Psoas muscle (tissue), 8 donors: ENCODE measurements around the gene PRKX. TPM values are rescaled to one million over a fixed set of nuclear protein-coding genes. Genes with fewer than 3 reads are reported as not detected.
"Not testable (repeated sequence)": the region's sequence is repeated elsewhere in the genome, so short reads cannot be mapped to it uniquely, and the experiment has no call there.

Experiments used
- ATAC-seq, 4 donors: fragments of 200-7000 bp; cut with Tn5 transposase; one replicate each; pipeline ENCODE4 v1.9.1; 2020; ENCODE audit warnings: moderate library complexity in 3 of 4, mild to moderate bottlenecking in 2 of 4
- DNase-seq, 2 donors: peaks; one replicate each; pipeline ENCODE4 v3.0.0-alpha.2; 2020
- H3K27ac ChIP-seq: fragments of 200-600 bp; one replicate; pipeline ENCODE4 v1.8.0; 2022
- H3K27me3 ChIP-seq, 3 donors: fragments of 200-600 bp in 1 of 3; one replicate each; pipeline versions ENCODE4 v1.6.1 to v1.8.0; 2013 to 2022; ENCODE audit warnings: low read length in 2 of 3, mild to moderate bottlenecking in 2 of 3, moderate library complexity in 1 of 3; ENCODE audit not compliant: insufficient read depth in 3 of 3
- H3K36me3 ChIP-seq, 2 donors: fragments of 200-600 bp in 1 of 2; one replicate each; pipeline versions ENCODE4 v1.6.1 to v1.8.0; 2013 to 2022; ENCODE audit warnings: low read depth in 1 of 2, mild to moderate bottlenecking in 1 of 2, moderate library complexity in 1 of 2; ENCODE audit not compliant: insufficient read depth in 1 of 2
- H3K4me1 ChIP-seq: fragments of 200-600 bp; one replicate; pipeline ENCODE4 v1.8.0; 2022
- H3K4me3 ChIP-seq: fragments of 200-600 bp; one replicate; pipeline ENCODE4 v1.8.0; 2022; ENCODE audit warnings: mild to moderate bottlenecking
- H3K9me3 ChIP-seq: fragments of 200-600 bp; one replicate; pipeline ENCODE4 v1.8.0; 2022
- WGBS, 3 donors: extraction: QIAGEN DNeasy Blood & Tissue Kit; methylation state at CpG; one replicate each; pipeline versions ENCODE4 v1.1.6 to v1.1.7; 2013; 5-methylcytosine and 5-hydroxymethylcytosine counted together
- intact Hi-C, 2 donors: fragments of 100-400 bp; cut with DNase I; formaldehyde crosslinking; loops; one replicate each; pipeline versions ENCODE4 v1.11.0 to v1.14.2; 2022
- polyA plus RNA-seq, 3 donors: library from polyadenylated mRNA; stranded (reverse); fragments of 200-250 nt; gene quantifications; one replicate each; pipeline ENCODE4 v1.2.3, GENCODE V29; 2013
- total RNA-seq, 4 donors: library from RNA; stranded (reverse); fragmentation: NEBNext Ultra II Directional in 2 of 4; extraction: Animal tissue kit (Norgen Biotek cat#: 25700) in 2 of 4; gene quantifications; one replicate each; pipeline versions ENCODE4 v1.2.1 to v1.2.4, GENCODE V29; 2021 to 2023
- TF ChIP-seq, protein P1 (sequence below): fragments of 200-600 bp; IDR thresholded peaks from one replicate; pipeline ENCODE4 v1.8.0; 2022; ENCODE audit warnings: antibody characterized with exemption
- donor health status: healthy with polysubstance abuse.
- donor health status: DM: no; HTN: no; CAD: no; lungs with moderate emphysema.
- donor health status: Bipolar disorder and iron deficiency.
- donor health status: healthy.
- donor health status: DM: yes; HTN: yes; CAD: no.
- donor health status: DM: no; HTN: no; CAD: no.
- donor health status: DM: no; HTN: no; CAD: no.
- donor health status: DM: yes; HTN: yes; CAD: no.

PRKX gene
- total and polyA plus RNA-seq, 7 donors, result 0.59 to 4.5 (median 2.7) TPM

DNA sequence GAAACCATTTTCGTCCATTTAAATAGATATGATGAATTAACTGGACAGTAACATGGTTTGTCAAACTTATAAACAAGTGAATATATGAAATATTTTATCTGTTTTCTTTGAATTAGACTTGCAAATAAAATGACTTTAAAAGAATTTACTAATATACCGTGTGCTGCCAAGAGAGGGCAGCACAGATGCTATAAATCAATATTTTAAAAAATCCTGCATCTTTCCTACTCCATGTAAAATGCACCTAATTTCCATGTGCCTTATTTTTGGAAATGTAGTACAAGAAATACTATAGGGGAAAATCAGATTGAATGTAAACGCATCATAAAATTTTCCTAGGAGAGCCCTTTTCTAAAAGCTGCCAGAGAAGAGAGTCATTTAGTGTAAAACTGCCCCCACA is 62.2 kb downstream of the PRKX start:
- Histone ChIP-seq H3K36me3 (no peaks in the 10 kb centered on the region), H3K4me3 (no peak overlapping the region), H3K4me1 (no peaks in the 10 kb centered on the region), H3K9me3 (no peaks in the 10 kb centered on the region), H3K27me3 (no peaks in the 10 kb centered on the region), H3K27ac (no peak overlapping the region)
- ATAC-seq (no peak), DNase-seq (no peak)
- intact Hi-C loops, result loop anchor here in 1 of 2 donors (5.0 kb wide), 1 partner anchor 161 kb away; no protein-coding TSS in a partner anchor
- WGBS, 3 donors, result 30 to 46% (median 41%) methylated on average over 3 of the region's 3 CpGs
- TF ChIP-seq, protein P1, sequence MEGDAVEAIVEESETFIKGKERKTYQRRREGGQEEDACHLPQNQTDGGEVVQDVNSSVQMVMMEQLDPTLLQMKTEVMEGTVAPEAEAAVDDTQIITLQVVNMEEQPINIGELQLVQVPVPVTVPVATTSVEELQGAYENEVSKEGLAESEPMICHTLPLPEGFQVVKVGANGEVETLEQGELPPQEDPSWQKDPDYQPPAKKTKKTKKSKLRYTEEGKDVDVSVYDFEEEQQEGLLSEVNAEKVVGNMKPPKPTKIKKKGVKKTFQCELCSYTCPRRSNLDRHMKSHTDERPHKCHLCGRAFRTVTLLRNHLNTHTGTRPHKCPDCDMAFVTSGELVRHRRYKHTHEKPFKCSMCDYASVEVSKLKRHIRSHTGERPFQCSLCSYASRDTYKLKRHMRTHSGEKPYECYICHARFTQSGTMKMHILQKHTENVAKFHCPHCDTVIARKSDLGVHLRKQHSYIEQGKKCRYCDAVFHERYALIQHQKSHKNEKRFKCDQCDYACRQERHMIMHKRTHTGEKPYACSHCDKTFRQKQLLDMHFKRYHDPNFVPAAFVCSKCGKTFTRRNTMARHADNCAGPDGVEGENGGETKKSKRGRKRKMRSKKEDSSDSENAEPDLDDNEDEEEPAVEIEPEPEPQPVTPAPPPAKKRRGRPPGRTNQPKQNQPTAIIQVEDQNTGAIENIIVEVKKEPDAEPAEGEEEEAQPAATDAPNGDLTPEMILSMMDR, result peak; percentile 39

DNA sequence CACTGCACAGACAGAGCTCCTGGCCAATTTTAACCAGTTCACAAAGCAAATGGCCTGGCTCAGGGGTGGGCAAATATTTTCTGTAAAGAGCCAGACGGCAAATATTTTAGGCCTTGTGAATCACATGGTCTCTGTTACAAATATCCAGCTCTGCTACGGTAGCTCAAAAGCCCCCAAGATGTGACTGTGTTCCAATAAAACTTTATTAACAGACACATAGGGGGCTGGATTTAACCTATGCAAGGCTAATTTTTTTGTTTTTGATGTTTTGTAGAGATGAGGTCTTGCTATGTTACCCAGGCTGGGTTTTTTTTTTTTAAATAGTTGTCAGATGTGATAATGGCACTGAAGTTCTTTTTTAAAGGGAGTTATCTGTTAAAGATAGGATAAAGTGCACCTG is 65.4 kb downstream of the PRKX start:
- Histone ChIP-seq H3K36me3 (no peaks in the 10 kb centered on the region), H3K27ac (no peak overlapping the region), H3K27me3 (no peaks in the 10 kb centered on the region), H3K4me1 (no peaks in the 10 kb centered on the region), H3K9me3 (peaks cover 5% of the 10 kb centered on the region), H3K4me3 (no peak overlapping the region)
- ATAC-seq (no peak), DNase-seq (no peak)
- TF ChIP-seq, protein P1, result no peak
- intact Hi-C loops, result loop anchor here in 1 of 2 donors (5.0 kb wide), 1 partner anchor 946 kb away; no protein-coding TSS in a partner anchor
- WGBS, 3 donors, result 89 to 93% (median 91%) methylated on average over 2 of the region's 2 CpGs

DNA sequence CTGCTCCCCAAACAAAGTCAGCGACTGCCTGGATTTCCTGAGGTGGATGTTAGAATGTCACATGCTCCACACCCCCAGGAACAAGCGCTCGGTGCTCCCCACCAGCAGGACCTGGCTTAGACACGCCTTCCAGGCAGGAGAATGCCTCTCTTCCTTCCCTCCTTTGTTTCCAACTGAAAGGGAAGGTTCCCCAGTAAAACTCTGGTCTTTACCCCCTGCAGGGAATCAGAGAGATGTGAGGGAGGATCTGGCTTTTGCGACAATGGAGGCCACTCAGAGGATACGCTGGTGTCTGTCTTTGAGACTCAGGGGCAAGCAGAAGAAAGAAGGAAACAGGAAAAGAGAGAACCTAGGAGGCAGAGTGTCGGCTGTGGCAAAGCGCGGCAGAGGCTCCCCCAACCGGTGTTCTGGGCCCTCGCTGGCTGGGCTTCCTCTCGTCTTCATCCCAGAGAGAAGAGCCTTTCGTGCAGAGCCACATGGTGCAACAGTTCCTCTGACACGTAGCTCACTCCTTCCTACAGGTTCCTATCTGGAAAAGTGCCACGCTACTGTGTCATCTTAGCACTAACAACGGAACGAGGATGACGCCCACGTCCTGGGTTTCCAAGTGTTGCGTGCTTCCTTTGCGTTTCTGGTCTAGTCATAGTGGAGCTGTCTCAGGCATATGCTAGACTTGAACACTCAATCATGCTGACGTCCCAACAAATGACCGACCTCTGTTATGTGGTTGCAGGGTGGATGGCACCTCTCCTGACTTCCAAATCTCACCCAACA is 73.4 kb downstream of the PRKX start:
- intact Hi-C loops, result loop anchor here in 1 of 2 donors (10.0 kb wide), 1 partner anchor 525 kb away; no protein-coding TSS in a partner anchor
- not testable (repeated sequence) for H3K27me3 ChIP-seq, H3K4me1 ChIP-seq, H3K27ac ChIP-seq, H3K4me3 ChIP-seq, DNase-seq, ATAC-seq, H3K9me3 ChIP-seq, H3K36me3 ChIP-seq
- WGBS, 3 donors, result 62 to 70% (median 67%) methylated on average over 20 to 23 of the region's 23 CpGs

DNA sequence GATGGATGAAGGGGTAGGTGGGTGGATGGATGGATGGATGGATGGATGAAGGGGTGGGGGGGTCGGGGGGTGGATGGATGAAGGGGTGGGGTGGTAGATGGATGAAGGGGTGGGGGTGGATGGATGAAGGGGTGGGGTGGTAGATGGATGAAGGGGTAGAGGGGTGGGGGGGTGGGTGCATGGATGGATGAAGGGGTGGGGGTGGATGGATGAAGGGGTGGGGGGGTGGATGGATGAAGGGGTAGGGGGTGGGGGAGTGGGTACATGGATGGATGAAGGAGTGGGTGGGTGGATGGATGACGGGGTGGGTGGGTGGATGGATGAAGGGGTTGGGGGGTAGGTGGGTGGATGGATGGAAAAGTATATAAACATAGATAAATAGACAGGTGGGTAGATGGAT is 74.2 kb downstream of the PRKX start:
- H3K27me3 ChIP-seq, result no peaks in the 10 kb centered on the region
- 67% methylated on average over 2 of the region's 2 CpGs; no CpG with 5 or more reads in 2 of the 3 donors for WGBS, 3 donors
- H3K9me3 ChIP-seq, result peaks cover 5% of the 10 kb centered on the region
- no peaks in the 10 kb centered on the region for H3K4me1 ChIP-seq
- DNase-seq (no peak), ATAC-seq (no peak)
- no peaks in the 10 kb centered on the region for H3K36me3 ChIP-seq
- no peak overlapping the region for H3K4me3 ChIP-seq
- no peak overlapping the region for H3K27ac ChIP-seq
- TF ChIP-seq, protein P1, result no peak
- intact Hi-C loops, result loop anchor here in 1 of 2 donors (10.0 kb wide), 1 partner anchor 524 kb away; no protein-coding TSS in a partner anchor

DNA sequence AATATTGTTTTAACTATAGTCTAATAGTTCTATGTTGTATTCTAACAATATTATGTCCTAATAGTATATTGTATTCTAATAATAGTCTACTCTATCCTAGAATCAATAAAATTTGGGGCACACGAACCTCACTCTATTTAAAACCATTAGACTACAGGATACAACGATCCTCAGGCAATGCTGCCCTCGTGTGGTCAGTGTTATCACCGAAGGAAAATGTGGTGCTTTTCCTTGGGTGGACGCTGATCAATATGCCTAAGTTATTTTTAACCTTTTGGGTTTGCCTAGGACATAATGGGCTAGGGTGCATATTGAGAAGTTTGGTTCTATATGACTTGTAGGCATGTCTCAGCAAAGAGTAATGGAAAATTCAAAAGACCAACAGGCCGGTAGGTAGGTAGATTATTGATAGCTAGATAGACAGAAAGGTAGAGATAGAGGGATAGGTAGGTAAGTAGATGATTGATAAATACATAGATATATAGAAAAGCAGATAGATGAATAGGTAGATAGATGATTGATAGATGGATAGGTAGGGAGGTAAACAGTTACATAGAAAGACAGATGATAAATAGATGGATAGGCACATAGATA is 75.1 kb downstream of the PRKX start:
- ATAC-seq, result no peak
- TF ChIP-seq, protein P1, result peak; percentile 45
- Histone ChIP-seq H3K9me3 (peaks cover 1% of the 10 kb centered on the region), H3K4me1 (no peaks in the 10 kb centered on the region), H3K27ac (no peak overlapping the region), H3K4me3 (no peak overlapping the region), H3K36me3 (no peaks in the 10 kb centered on the region), H3K27me3 (no peaks in the 10 kb centered on the region)
- intact Hi-C loops, result loop anchor here in 1 of 2 donors (10.0 kb wide), 1 partner anchor 524 kb away; no protein-coding TSS in a partner anchor
- 18 to 19% (median 18%) methylated on average over 6 of the region's 6 CpGs for whole genome bisulfite sequencing, 3 donors
- peak in 1 of 2 donors; percentile 16 for DNase-seq
